Adrenal gland (tissue), 19 donors: ENCODE measurements around the gene SEPTIN12. TPM values are rescaled to one million over a fixed set of nuclear protein-coding genes. Genes with fewer than 3 reads are reported as not detected.

ENCODE experiments used
- DNase-seq, 7 donors: peaks; one replicate each; pipeline ENCODE4 v3.0.0-alpha.2; 2019 to 2020
- H3K27ac ChIP-seq, 5 donors: fragments of 200-600 bp; sonication (generic) in 4 of 5; 1 replicate in 3 of 5; 2 replicates in 2 of 5; pipeline versions ENCODE4 v1.5.1 to v1.8.0; 2016 to 2020; ENCODE audit warnings: mild to moderate bottlenecking in 1 of 5
- H3K27me3 ChIP-seq: fragments of 200-600 bp; 2 replicates; pipeline ENCODE4 v1.8.0; 2021
- H3K36me3 ChIP-seq, 2 donors: fragments of 200-600 bp; replicated peaks in 1 of 2; 1 replicate in 1 of 2; 2 replicates in 1 of 2; pipeline versions ENCODE4 v1.5.1 to v1.8.0; 2018 to 2022
- H3K4me1 ChIP-seq, 2 donors: fragments of 200-600 bp; replicated peaks in 1 of 2; 1 replicate in 1 of 2; 2 replicates in 1 of 2; pipeline versions ENCODE4 v1.5.1 to v1.8.0; 2018 to 2021
- H3K4me3 ChIP-seq, 4 donors: fragments of 200-600 bp; sonication (generic) in 3 of 4; one replicate each; pipeline ENCODE4 v1.5.1; 2016 to 2018
- H3K9me3 ChIP-seq, 3 donors: fragments of 200-600 bp; sonication (generic) in 1 of 3; replicated peaks in 1 of 3; 1 replicate in 2 of 3; 2 replicates in 1 of 3; pipeline versions ENCODE4 v1.5.1 to v1.8.0; 2016 to 2021
- POLR2A ChIP-seq, 2 donors: fragments of 450-650 bp; IDR thresholded peaks; one replicate each; pipeline ENCODE4 v1.6.1; 2017; ENCODE audit warnings: antibody characterized with exemption in 2 of 2, mild to moderate bottlenecking in 2 of 2, moderate library complexity in 1 of 2
- WGBS, 4 donors: extraction: QIAGEN DNeasy Blood & Tissue Kit in 2 of 4; methylation state at CpG; one replicate each; pipeline versions ENCODE4 v1.1.5 to v1.1.7; 2013 to 2017; 5-methylcytosine and 5-hydroxymethylcytosine counted together
- intact Hi-C, 2 donors: fragments of 100-400 bp; cut with DNase I; formaldehyde crosslinking; loops; one replicate each; pipeline versions ENCODE4 v1.14.1 to v1.15.0; 2022 to 2023
- long read RNA-seq, 10 donors: library from polyadenylated mRNA in 3 of 10; unstranded in 2 of 10; stranded (forward) in 1 of 10; transcript quantifications; one replicate each; pipeline ENCODE4 v2.0.0 and lab custom pipeline, GENCODE V29; 2021 to 2026
- polyA plus RNA-seq, 3 donors: library from polyadenylated mRNA; stranded (reverse); fragments of 200-250 nt in 2 of 3; fragments of 350-450 nt in 1 of 3; fragmentation: Illumina TruSeq in 1 of 3; extraction: RNeasy Lipid Tissue Mini Kit (QIAGEN cat#74804) in 1 of 3; gene quantifications; one replicate each; pipeline ENCODE4 v1.2.3, GENCODE V29; 2013 to 2014
- total RNA-seq, 9 donors: library from RNA; depleted of rRNA in 4 of 9; stranded (reverse); fragments of >200 nt in 4 of 9; fragments of 120-200 nt in 1 of 9; fragmentation: NEBNext Ultra II Directional in 1 of 9; extraction: Animal tissue kit (Norgen Biotek cat#: 25700) in 1 of 9; gene quantifications; one replicate each; pipeline versions ENCODE4 v1.1.0 to v1.2.4, GENCODE V29; 2013 to 2023
- TF ChIP-seq, protein P1 (sequence below), 6 experiments: fragments of 450-650 bp in 4 of 6; fragments of 200-600 bp in 2 of 6; sonication (generic) in 1 of 6; IDR thresholded peaks; 1 replicate in 5 of 6; 2 replicates in 1 of 6; pipeline versions ENCODE4 v1.5.1 to v1.8.0; 2016 to 2021; ENCODE audit warnings: antibody characterized with exemption in 6 of 6, mild to moderate bottlenecking in 2 of 6, moderate library complexity in 1 of 6
- donor health status: healthy with polysubstance abuse.
- donor health status: Bipolar disorder and iron deficiency.
- donor health status: DM: yes; HTN: yes; CAD: no.
- donor health status: DM: no; HTN: no; CAD: no.
- donor health status: DM: no; HTN: no; CAD: no.
- donor health status: DM: yes; HTN: yes; CAD: no.

SEPTIN12 gene, protein sequence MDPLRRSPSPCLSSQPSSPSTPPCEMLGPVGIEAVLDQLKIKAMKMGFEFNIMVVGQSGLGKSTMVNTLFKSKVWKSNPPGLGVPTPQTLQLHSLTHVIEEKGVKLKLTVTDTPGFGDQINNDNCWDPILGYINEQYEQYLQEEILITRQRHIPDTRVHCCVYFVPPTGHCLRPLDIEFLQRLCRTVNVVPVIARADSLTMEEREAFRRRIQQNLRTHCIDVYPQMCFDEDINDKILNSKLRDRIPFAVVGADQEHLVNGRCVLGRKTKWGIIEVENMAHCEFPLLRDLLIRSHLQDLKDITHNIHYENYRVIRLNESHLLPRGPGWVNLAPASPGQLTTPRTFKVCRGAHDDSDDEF
- total RNA-seq (not detected), polyA plus RNA-seq (1 to 10 TPM in 1 of 3 donors, not detected in 2; 1.1 TPM)
- long read RNA-seq, donor 1 = 0 reads
- long read RNA-seq, donor 2 = 0 reads
- long read RNA-seq, donor 3 = 0 reads
- long read RNA-seq, donor 4 = 0 reads
- long read RNA-seq, donor 5 = 0 reads
- long read RNA-seq, donor 6 = 0 reads
- long read RNA-seq, donor 7 = 0 reads
- long read RNA-seq, donor 8 = 0 reads
- long read RNA-seq, donor 9 = 0 reads
- long read RNA-seq, donor 10 = 0 reads

DNA sequence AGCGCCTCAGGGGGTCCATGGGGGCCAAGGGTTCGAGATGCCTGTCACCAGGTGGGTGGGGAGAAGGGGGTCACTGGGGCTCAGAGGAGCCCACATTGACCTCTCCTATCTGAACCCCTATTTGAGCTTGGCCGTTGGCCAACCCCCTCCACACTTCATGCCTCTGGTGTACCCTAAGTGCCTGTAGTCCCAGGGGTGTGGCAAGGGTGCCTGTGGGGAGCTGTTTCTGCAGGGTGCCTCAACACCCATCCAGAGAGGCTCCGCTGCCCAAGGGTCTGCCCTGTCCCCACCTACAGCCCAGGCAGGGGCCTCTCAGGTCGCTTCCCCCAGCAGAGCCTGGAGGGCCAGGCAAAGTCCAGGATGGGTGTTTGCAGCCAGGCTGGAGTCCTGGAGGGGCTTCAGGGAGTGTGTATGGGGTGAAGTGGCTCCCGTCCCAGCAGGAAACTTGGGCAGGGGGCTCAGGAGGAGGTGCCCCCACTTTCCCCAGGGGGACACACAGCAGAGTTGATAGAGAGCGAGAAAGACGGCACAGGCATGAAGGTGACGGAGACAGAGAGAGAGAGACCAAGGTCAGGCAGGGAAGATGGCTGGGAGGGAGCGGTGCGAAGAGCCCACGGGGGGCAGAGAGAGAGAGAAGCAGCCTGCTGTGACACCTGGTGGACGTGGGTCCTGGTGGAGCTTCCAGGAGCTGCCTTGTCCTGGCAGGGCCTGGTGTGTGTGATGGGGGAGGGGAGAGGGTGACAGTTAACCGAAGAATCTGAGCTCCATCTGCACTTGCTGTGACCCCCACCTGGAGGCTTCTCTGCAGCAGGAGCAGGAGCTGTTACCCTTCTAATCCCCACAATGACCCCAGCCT, at the start of gene SEPTIN12:
SEPTIN12 (minus strand) TSS at position 719 of the 856 bp plus-strand sequence; CDS start at position 19, 700 bp downstream.
- H3K4me1 ChIP-seq = no peaks in the 10 kb centered on the region
- H3K27ac ChIP-seq = no peak within 1 kb of the TSS
- no peak for DNase-seq
- intact Hi-C loops = no loop called here
- 53 to 63% (median 57%) methylated on average over 8 to 14 of the region's 14 CpGs for WGBS, 4 donors
- no peak for TF ChIP-seq POLR2A (IDR thresholded peaks at IDR 0.05)
- TF ChIP-seq, protein P1, sequence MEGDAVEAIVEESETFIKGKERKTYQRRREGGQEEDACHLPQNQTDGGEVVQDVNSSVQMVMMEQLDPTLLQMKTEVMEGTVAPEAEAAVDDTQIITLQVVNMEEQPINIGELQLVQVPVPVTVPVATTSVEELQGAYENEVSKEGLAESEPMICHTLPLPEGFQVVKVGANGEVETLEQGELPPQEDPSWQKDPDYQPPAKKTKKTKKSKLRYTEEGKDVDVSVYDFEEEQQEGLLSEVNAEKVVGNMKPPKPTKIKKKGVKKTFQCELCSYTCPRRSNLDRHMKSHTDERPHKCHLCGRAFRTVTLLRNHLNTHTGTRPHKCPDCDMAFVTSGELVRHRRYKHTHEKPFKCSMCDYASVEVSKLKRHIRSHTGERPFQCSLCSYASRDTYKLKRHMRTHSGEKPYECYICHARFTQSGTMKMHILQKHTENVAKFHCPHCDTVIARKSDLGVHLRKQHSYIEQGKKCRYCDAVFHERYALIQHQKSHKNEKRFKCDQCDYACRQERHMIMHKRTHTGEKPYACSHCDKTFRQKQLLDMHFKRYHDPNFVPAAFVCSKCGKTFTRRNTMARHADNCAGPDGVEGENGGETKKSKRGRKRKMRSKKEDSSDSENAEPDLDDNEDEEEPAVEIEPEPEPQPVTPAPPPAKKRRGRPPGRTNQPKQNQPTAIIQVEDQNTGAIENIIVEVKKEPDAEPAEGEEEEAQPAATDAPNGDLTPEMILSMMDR (IDR thresholded peaks at IDR 0.05) = no peak
- no peaks in the 10 kb centered on the region for H3K36me3 ChIP-seq
- no peak within 1 kb of the TSS for H3K4me3 ChIP-seq
- H3K9me3 ChIP-seq = no peaks in the 10 kb centered on the region
- H3K27me3 ChIP-seq = no peaks in the 10 kb centered on the region

DNA sequence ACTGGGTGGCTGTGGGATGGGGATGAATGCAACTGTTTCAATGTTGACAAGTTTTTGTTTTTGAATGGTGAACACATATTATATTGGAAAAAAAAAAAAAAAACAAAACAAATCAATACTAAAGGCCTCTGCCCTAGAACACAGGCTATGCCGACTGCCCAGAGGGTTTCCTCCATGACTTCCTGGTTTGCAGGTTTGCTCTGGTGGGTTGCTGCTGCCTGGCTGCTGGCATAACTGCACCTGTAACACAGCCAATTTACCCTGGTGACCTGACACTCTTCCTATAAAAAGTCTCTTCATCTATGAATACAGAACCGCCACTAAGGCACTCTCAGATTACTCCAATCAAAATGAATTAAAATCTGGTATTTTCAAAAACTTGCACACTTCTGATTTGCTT, 48.6 kb upstream of the SEPTIN12 start:
- Histone ChIP-seq H3K4me1 (peaks cover 0 to 9% of the 10 kb centered on the region in 2 donors), H3K27ac (peak overlapping the region in 1 of 5 donors; percentile 15), H3K36me3 (peaks cover 0 to 49% of the 10 kb centered on the region in 2 donors), H3K27me3 (no peaks in the 10 kb centered on the region), H3K9me3 (no peaks in the 10 kb centered on the region), H3K4me3 (no peak overlapping the region)
- no peak for DNase-seq
- TF ChIP-seq POLR2A (IDR thresholded peaks at IDR 0.05) = no peak
- TF ChIP-seq, protein P1 (IDR thresholded peaks at IDR 0.05) = no peak
- intact Hi-C loops = loop anchor here in 1 of 2 donors (5.0 kb wide), 1 partner anchor 116 kb away; no protein-coding TSS in a partner anchor
- WGBS, 4 donors = 75 to 92% (median 78%) methylated on average over 2 of the region's 2 CpGs

DNA sequence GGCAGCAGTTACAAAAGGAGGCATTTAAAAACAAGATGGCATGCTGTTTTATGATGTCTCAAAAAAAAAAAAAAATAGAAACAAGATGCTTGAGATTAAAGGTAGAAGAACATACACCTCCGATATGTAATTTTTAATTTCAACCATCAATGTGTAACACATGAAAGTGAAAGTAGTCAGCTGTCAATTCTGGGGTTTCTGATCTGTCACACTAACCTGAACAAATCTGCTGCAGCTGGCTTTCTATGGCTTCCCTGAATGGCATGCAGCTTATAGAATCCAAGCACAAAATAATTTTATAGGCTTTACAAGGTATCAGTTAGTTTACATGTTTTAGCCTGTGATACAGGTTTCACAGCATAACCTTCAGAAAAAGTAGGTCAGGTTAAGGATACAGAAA, 45.4 kb upstream of the SEPTIN12 start:
- H3K4me3 ChIP-seq = no peak overlapping the region
- peaks cover 0 to 9% of the 10 kb centered on the region in 2 donors for H3K4me1 ChIP-seq
- intact Hi-C loops = no loop called here
- no peaks in the 10 kb centered on the region for H3K9me3 ChIP-seq
- DNase-seq = no peak
- TF ChIP-seq, protein P1 (IDR thresholded peaks at IDR 0.05) = no peak
- no peak for TF ChIP-seq POLR2A (IDR thresholded peaks at IDR 0.05)
- H3K36me3 ChIP-seq = peaks cover 0 to 49% of the 10 kb centered on the region in 2 donors
- no peaks in the 10 kb centered on the region for H3K27me3 ChIP-seq
- no peak overlapping the region for H3K27ac ChIP-seq
- 86 to 93% (median 90%) methylated on average over 1 of the region's 1 CpG for WGBS, 4 donors
